G401.6 (cell line): ENCODE measurements around the gene SPATA3.

Experiments
- FAIRE-seq: peaks from 2 replicates; lab custom pipeline; 2012; peaks lifted over from hg19 to GRCh38; lab: Jason Lieb, UNC

Gene SPATA3

DNA sequence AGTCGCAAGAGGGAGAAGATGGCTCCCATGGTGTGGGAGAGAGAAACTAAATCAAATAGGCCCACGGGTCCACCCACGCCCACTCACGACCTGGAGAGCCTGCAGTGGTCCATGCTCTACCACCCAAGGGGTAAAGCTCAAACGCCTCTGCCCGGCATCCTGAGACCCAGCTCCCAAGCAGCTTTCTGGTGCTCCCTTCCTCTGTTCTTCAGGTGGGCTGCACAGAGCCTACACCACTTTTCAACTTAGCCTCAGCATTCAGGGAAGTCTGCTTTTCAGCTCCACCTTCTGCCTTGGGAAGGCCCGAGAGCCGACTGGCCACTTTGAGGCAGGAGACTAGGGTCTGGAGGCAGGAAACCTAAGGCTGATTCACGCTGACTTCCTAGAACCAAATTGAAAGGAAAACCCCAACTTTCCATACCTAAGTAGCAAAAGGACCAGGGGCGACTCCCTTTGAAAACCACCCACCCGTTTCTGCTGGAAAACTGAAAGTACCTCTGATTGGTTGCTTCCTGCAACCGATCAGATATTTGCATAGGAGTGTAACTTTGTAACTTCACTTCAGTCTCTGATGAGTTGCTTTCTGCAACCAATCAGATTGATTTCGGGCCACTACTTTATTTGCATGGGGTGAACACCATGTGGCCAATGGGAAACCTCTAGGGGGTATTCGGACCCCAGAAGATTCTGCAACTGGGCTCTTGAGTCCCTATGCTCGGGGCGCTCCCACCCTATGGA is 26.8 kb upstream of the SPATA3 start:
- FAIRE-seq, result no peak

DNA sequence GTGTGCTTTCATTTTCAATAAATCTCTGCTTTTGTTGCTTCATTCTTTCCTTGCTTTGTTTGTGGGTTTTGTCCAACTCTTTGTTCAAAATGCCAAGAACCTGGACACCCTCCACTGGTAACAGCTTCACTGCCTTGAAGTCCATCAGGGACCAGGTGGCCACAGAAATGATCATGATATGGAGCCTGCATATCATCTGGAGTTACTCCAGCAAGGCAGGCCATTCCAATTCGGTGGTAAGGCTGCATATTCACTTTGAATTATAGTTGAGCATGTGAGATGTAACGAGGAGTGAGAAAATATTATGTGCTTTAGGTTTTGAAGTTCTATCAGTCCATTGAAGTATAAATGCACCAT is 26.3 kb upstream of the SPATA3 start:
- no peak for FAIRE-seq

DNA sequence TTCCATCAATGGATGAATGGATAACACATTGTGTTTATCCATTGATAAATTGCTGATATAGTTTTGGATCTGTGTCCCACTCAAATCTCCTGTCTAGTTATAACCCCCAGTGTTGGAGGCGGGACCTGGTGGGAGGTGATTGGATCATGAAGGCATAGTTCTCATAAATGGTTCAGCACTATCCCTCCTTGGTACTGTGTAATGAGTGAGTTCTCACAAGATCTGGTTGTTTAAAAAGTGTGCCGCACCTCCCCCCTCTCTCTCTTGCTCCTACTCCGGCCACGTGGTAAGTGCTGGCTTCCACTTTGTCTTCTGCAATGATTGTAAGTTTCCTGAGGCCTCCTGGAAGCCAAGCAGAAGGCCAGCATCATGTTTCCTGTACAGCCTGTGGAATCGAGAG is 23.9 kb upstream of the SPATA3 start:
- no peak for FAIRE-seq

DNA sequence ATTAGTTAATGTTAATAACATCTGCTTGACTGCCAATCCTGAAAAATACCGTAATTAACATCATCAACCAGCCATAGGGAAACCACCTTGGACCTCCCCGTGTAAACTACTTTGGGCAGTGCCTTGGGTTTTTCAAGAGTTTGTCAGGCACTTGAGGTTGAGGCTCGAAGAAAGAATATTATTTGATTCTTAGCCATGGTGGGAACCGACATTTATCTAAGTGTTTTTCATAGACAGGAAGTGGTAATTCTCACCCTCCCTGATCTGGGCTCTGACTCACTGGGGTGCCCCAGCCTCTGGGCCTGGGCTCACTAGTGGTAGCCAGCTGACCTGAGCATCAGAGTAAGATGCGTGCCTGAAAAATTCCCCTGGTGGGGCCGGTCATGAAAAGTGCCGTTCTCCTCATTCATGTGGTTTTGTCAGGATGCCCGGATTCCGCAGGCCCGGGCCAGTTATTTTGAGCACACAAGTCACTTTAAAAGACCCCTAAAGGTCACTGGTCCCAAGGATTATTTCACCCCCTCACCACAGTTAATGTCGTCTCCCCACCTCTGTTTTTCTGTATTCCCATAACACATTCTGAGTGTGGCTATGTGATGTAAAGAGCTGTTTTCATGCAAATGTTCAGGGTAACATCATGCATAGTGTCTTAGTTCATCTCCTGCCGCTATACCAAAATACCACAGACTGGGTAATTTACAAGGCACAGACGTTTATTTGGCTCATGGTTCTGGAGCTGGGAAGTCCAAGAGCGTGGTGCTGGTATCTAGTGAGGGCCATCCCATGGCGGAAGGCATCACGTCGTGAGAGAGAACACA is 21.6 kb upstream of the SPATA3 start:
- FAIRE-seq, result no peak

DNA sequence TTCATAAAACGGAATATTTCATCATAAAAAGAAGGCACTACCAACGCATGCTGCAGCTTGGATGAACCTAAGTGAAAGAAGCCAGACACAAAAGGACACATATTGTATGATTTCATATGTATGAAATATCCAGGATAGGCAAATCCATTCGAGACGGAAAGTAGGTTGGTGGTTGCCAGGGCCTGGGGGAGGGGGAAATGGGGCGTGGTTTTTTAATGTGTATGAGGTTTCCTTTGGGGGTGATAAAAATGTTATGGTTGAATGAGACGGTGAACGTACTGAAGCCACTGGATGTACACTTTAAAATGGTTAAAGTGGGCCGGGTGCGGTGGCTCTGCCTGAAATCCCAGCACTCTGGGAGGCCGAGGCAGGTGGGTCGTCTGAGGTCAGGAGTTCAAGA is 20.0 kb upstream of the SPATA3 start:
- no peak for FAIRE-seq

DNA sequence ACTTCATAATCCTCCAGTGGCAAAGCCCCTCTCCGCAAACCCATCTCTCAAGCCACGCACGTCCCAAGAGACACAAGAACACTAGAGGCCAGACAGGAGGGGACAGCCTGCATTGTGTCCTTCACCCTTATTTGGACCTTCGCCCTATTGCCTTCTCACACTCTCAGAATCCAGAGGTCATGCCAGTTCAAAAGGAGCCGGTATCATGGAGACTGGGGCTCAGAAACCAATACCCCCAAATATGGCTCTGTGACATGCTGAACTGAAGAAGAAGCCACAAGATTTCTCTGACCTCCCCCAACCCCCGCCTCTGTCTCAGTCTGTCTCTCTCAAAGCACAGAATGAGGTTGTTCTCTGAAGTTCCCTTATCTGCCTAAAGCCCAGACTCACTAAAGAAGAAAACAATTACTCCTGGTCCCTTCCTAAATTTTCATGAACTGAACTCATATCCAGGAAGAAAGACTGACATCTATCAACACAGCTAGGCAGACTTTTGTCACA is 19.2 kb upstream of the SPATA3 start:
- no peak for FAIRE-seq

DNA sequence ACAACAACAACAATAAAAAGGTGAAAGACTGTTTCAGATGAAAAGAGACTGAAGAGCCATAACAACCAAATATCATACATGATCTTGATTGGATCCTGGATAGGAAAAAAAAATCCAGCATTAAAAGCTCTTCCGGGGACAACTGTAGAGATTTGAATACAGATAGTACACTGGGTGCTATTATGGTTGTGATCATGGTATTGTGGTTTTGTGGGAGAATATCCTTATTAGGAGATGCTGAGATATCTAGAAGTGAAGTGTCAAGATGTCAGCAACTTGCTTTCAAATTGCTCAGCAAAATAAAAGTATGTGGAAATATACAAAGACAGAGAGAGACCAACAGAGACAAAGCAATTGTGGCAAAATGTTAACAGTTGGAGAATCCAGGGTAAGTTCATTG is 15.5 kb upstream of the SPATA3 start:
- no peak for FAIRE-seq

DNA sequence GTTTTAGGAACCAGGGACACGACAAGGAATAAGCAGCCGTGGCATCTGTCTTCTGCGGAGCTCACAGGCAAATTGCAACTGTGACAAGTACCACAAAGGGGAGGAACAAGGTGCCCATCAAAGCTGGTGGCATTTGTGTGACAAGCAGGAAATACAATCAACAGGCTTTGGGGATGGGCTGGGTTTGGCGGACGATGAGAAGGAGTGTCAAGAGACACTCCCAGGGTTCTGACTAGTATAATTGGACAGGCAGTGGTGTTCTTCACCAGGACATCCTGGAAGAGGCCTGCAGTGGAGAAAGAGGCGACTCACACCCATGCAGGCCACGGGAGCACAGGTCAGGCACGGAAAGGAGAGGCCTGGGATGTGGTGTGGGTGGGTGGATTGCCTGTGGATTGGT is 14.2 kb upstream of the SPATA3 start:
- FAIRE-seq, result no peak

DNA sequence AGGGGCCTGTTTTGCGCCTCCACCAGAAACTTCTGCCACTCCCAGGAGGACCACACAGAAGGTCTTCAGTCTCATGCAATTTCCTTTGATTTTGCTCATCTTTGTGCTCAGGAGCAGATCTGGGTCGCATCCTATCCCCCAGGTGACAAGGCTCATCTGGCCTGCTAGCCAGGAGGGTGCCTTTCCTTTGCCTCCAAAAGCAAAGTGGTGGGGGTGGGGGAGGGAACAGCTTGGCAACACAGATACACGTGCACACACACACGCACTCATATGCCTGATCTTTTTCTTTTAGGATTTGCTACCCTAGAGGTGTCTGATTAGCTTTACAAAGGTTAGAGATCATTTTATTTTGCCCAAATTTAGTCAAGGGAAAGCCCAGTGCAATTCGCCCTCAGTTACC is 13.8 kb upstream of the SPATA3 start:
- no peak for FAIRE-seq

DNA sequence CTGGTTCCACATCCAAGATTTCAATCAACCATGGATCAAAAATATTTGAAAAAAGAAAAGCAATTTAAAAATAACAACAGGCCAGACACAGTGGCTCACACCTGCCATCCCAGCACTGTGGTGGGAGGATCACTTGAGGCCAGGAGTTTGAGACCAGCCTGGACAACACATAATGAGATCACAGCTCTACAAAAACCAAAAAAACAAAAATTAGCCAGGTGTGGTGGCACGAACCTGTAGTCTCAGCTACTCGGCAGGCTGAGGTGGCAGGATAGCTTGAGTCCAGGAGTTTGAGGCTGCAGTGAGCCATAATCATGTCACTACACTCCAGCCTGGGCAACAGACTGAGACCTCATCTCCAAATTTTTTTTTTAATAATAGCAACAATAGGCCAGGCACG is 13.4 kb upstream of the SPATA3 start:
- FAIRE-seq, result no peak

DNA sequence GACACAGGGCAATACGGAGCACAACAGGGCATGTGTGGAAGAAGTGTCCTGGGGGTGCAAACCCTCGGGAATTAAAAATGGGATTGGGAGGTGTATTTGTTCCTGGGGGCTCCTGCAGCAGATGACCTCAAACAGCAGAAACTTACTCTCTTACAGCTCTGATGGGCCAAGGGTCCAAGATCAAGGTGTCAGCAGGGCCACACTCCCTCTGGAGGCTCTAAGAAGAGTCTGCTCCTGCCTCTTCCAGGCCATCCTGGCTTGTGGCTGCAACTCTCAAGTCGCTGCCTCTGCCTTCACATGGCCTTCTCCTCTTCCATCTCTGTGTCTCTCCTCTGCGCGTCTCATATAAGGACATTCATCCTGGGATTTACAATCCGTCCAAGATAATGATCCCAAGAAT is 12.4 kb upstream of the SPATA3 start:
- FAIRE-seq, result no peak

DNA sequence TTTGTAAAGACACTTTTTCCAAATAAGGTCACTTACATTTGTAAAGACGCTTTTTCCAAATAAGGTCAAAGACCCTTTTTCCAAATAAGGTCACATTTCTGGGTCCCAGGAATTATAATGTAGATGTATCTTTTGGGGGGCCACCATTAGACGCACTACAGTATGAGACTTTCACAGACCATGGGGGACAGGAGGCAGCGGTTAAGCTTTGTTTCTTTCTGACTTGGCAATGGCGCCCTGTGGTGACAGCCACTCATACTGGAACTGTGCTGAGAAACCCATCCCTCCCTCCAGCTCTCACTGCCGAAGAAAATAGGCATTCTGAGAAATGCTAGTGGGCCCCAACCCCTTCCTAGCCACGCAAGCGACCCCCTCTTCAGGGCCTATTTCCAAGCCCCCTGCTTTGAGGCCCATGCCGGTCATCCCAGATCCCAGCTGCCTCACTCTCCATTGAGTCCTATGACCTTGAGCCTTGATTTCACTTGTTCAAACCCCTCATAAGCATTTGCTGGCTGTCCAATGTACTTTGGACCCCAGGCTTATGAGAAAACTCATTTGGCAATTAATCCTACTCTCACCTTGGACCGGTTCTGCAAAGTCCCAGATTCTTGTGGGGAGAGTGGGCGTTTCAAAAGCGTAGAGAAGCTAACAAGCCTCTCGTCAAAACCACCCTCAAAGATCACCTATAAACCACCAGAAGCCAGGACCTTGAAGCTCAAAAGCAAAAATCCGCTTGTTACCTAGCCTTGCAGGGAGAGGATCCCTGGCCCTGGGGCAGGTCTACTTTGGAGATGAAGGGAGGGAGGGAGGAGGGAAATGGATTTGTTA is 11.3 kb upstream of the SPATA3 start:
- no peak for FAIRE-seq

DNA sequence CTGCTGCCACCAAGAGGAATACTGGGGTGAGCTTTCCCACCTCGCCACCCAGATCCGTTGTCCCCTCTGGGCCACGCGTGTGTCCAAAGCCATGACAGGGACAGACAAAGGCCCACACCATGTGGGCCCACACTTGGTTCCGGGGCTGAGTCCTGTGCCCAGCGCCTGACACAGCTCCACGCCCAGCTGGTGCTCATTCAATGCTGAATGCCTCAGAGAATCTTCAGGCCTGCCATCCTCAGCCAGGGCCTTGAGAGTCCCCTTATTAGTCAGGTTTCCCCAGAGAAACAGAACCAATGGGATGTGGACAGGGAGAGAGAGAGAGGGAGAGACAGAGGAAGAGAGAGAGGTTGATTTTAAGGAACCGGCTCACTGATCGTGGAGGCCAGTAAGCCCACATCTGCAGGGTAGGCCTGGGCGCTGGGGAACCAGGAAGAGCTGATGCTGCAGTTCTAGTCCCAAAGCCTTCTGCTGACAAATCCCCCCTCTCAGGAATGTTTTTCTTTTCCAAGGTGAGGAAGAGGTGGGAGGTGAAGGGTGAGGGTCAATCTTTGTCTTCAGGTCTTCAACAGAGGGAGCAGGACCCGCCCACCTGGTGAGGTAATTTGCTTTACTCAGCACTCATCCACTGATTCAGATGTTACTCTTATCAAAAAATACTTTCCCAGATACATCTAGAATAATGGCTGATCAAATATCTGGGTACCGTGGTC is 10.2 kb upstream of the SPATA3 start:
- no peak for FAIRE-seq

DNA sequence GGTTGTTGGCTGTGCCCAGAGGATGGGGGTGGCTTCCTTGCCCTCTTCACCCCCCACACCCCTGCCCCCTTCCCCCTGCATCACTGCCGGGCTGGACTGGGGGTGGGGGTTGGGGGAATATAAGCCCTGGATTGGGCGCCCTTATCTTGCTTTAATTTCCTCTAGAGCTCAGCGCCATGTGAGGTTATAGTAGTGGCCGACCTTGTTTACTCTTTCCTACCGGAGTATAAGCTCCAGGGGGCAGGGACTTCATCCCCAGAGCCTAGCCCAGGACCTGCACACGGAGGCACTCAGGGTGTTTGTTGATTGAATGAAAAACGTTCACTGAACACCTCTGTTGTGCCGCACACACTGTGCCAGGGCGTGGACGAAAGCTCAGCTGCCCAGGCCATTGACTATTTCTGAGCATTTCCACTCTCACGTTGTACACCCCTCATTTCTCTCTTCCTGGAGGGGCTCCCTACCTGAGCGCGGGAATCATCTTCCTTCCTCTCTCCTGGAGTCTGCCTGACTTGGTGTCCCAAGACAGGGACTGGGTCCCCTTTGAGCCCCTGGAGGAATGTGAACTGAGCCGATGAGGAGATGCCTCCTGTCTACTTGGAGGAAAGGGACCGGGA is 9.3 kb upstream of the SPATA3 start:
- FAIRE-seq, result no peak

DNA sequence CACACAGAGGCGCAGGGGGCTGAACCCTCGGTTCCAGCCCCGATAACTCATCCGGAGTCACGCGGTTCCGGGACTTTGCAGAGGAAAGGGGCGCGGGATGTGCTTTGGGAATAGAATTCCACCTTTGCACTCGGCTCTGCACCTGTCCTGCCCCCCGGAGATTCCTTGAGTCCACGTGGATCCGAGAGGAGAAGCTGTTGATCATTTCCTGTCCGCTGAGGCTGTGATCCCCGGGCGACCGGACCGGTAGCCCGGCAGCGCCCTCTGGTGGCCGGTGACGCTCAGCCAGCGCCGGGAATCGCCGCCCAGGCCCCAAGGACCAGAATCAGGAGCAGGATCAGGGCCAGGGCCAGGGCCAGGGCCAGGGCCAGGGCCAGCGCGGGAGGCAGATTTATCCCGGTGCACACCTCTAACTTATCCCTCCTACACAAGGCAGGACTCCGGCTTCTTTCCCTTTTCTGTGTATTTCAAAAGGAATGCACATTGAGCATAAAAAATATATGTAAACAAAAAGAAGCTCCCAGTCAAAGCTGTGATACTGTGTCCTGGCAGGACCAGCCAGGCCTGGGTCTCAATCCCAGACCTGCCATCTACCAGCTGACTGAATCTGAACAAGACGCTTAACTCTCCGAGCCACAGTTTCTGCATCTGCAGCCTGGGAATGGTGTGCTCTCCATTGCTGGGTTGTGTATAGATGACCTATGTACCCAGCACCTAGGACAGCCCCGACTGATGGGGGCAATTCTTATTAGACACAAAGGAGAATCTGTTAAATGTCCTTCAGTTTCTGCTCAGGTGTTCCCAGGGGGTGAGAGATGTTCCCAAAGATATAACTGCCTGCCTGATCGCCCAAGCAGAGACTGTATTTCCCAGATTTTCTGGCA is 8.5 kb upstream of the SPATA3 start:
- FAIRE-seq, result peak; percentile 63

DNA sequence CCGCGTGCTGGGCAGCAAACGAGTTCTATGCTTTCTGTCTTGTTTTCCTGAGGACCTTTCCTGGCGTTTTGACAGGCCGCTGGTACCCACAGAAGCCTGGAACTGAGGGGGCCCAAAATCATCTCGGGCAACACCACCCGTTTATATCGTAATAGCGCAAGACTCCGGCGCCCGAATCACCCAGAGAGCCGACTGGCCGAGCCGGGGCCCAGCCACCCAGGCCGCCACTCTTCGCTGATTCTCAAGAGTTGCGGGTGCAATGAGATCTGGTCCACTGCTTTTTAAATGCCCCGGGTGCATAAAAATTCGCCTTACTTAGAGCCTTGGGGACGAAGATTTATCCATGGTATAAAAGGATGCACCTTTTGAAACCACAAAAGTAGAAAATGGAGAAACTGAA is 6.2 kb upstream of the SPATA3 start:
- FAIRE-seq, result no peak

DNA sequence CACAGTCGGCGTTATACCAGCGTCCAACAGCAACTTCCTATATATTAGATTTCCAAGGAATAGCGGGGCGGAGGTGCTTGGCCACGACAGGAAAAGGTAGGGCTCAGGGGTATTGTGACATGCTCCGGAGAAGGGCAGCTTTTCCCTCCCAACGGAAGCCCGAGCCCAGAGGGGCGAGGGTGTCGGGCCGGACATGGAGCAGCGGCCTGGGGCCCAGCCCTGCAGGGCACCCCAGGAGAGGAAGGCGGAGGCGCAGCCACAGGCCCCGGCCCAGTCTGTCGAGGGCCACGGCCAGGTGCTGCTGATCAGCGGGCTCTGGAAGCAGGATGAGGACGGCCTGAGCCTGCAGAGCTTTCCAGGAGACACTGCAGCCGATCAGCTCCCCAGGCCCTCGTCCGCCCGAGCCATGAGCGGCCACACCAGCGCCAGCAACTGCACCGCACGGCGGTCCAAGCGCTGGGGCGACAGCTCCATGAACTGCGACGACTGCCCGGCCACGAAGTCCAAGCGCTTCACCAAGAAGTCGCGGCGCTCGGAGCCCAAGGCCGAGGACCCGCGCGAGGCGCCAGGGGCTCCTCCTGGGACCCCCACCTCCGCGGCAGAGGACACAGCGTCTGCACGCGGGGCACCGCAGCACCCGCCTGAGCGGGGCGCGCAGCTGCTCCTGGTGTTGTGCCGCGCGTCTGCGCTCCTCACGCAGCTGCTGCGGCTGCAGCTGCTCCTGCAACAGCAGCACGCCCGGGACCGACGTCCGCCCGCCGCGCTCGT is 5.6 kb upstream of the SPATA3 start:
- FAIRE-seq, result no peak

DNA sequence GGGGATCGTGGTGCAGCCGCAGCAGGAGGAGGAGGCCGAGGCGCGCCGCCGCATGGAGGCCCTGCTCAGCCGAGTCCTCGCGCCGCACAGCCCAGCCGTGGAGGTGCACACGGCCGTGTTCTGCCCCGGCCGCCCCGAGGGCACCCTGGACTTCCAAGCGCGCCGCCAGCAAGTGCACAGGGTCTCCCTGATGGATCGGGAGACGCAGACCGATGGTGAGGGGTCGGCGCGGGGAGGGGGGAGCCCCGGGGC is 5.1 kb upstream of the SPATA3 start:
- FAIRE-seq, result no peak

DNA sequence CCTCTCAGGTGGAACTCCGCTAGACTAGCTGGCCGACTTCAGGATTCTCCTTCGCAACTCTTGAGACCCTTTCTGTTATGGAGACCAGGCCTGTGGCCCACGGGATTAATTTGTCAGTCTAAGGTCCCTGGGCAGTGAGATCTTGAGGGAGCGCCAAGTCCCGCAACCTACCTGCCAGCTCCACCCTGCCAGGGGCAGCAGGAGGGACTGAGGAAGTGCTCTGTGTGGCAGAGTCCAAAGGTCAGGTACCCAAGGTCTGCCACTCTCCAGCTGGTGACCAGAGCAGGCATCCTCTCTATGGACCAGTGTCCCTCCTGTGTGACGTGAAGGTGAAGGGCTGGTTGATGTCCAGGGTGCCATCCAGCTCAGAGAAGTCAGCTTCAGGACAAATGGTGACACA is 4.3 kb upstream of the SPATA3 start:
- no peak for FAIRE-seq

DNA sequence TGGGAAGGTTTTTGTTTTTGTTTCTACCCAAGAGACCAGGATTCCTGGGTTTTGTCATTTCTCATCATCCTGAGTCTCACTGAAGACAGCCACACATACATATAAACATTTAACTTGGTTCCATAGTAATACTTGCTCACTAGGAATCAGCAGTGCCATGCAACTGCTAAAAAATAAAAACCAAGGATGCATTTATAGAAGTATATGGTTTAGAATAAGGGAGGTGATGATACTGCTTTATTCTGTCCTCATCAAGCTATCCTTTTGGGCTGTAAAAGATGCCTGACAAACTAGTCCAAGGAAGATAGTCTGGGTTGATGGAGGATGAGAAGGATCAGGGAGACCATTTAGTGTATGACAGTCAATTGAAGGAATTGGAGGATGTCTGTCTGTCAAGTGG is 740 bp downstream of the SPATA3 start:
- no peak for FAIRE-seq
